SH-SY5Y (cell line): ENCODE measurements around the gene SMIM32.

Experiments used
- GATA2 ChIP-seq: IDR thresholded peaks from 2 replicates; pipeline ENCODE4 v1.6.1; 2011; ENCODE audit warnings: mild to moderate bottlenecking, low read depth, low read length
- GATA3 ChIP-seq: IDR thresholded peaks from 2 replicates; pipeline ENCODE4 v1.6.1; 2011; ENCODE audit warnings: low read depth, mild to moderate bottlenecking, low read length, moderate library complexity

- TF ChIP-seq GATA3 (no peak), GATA2 (no peak)
Measured at GRCh38 chr5:136208916-136209315, 16.0 kb upstream of the SMIM32 start.
